Measurements from ENCODE around the gene ADD1. TPM values are rescaled to one million over a fixed set of nuclear protein-coding genes. Genes with fewer than 3 reads are reported as not detected.
"Not testable (repeated sequence)": the region's sequence is repeated elsewhere in the genome, so short reads cannot be mapped to it uniquely, and the experiment has no call there.

Gene ADD1
- total and polyA plus RNA-seq, 4 donors, result 98.3 to 351 (median 284) TPM

- H3K36me3 ChIP-seq (ENCODE audit: control insufficient read depth in 1 of 2, insufficient read depth in 2 of 2, low read length in 1 of 2); H3K4me3 ChIP-seq (ENCODE audit: low read length in 2 of 2); H3K27me3 ChIP-seq (ENCODE audit: control insufficient read depth in 1 of 2, insufficient read depth in 2 of 2, low read length in 1 of 2); intact Hi-C loops (cut with DNase I); ATAC-seq (ENCODE audit: low FRiP score); H3K27ac ChIP-seq (ENCODE audit: low read depth in 1 of 2, low read length in 2 of 2); H3K4me1 ChIP-seq (ENCODE audit: control insufficient read depth in 1 of 2, insufficient read depth in 2 of 2, low read length in 2 of 2); H3K9me3 ChIP-seq (ENCODE audit: control insufficient read depth, low read length): not testable (repeated sequence)
- WGBS, 2 donors, result 51 to 61% methylated on average over 7 of the region's 7 CpGs
- peak in 1 of 2 donors; percentile 21 for DNase-seq
These were observed 78.9 kb downstream of the ADD1 start for GRCh38 chr4:2922453-2923101.

- intact Hi-C loops (cut with DNase I), result no loop called here
- Histone ChIP-seq H3K27ac (ENCODE audit: low read depth in 1 of 2, low read length in 2 of 2) (no peak overlapping the region), H3K4me3 (ENCODE audit: low read length in 2 of 2) (no peak overlapping the region), H3K9me3 (ENCODE audit: control insufficient read depth, low read length) (no peaks in the 10 kb centered on the region), H3K4me1 (ENCODE audit: control insufficient read depth in 1 of 2, insufficient read depth in 2 of 2, low read length in 2 of 2) (no peaks in the 10 kb centered on the region), H3K27me3 (ENCODE audit: control insufficient read depth in 1 of 2, insufficient read depth in 2 of 2, low read length in 1 of 2) (no peaks in the 10 kb centered on the region), H3K36me3 (ENCODE audit: control insufficient read depth in 1 of 2, insufficient read depth in 2 of 2, low read length in 1 of 2) (peaks cover 0 to 1% of the 10 kb centered on the region in 2 donors)
- peak in 1 of 2 donors; percentile 38 for DNase-seq
- no peak for ATAC-seq (ENCODE audit: low FRiP score)
- WGBS, 2 donors, result 71 to 72% methylated on average over 10 of the region's 10 CpGs
These were observed 79.5 kb downstream of the ADD1 start for GRCh38 chr4:2923141-2923551.

- H3K27ac ChIP-seq (ENCODE audit: low read depth in 1 of 2, low read length in 2 of 2), result no peak overlapping the region
- no peaks in the 10 kb centered on the region for H3K27me3 ChIP-seq (ENCODE audit: control insufficient read depth in 1 of 2, insufficient read depth in 2 of 2, low read length in 1 of 2)
- peak; percentile 29 to 54 for DNase-seq
- no peak overlapping the region for H3K4me3 ChIP-seq (ENCODE audit: low read length in 2 of 2)
- no peaks in the 10 kb centered on the region for H3K9me3 ChIP-seq (ENCODE audit: control insufficient read depth, low read length)
- 90 to 93% methylated on average over 16 of the region's 16 CpGs for WGBS, 2 donors
- ATAC-seq (ENCODE audit: low FRiP score), result no peak
- H3K4me1 ChIP-seq (ENCODE audit: control insufficient read depth in 1 of 2, insufficient read depth in 2 of 2, low read length in 2 of 2), result no peaks in the 10 kb centered on the region
- intact Hi-C loops (cut with DNase I), result no loop called here
- H3K36me3 ChIP-seq (ENCODE audit: control insufficient read depth in 1 of 2, insufficient read depth in 2 of 2, low read length in 1 of 2), result peaks cover 0 to 1% of the 10 kb centered on the region in 2 donors
These were observed 80.1 kb downstream of the ADD1 start for GRCh38 chr4:2923668-2924173.

- 77 to 84% methylated on average over 8 of the region's 8 CpGs for WGBS, 2 donors
- DNase-seq, result peak; percentile 21 to 50
- ATAC-seq (ENCODE audit: low FRiP score), result no peak
- intact Hi-C loops (cut with DNase I), result no loop called here
- no peak overlapping the region for H3K4me3 ChIP-seq (ENCODE audit: low read length in 2 of 2)
- H3K27ac ChIP-seq (ENCODE audit: low read depth in 1 of 2, low read length in 2 of 2), result no peak overlapping the region
- no peaks in the 10 kb centered on the region for H3K4me1 ChIP-seq (ENCODE audit: control insufficient read depth in 1 of 2, insufficient read depth in 2 of 2, low read length in 2 of 2)
- H3K27me3 ChIP-seq (ENCODE audit: control insufficient read depth in 1 of 2, insufficient read depth in 2 of 2, low read length in 1 of 2), result no peaks in the 10 kb centered on the region
- peaks cover 0 to 1% of the 10 kb centered on the region in 2 donors for H3K36me3 ChIP-seq (ENCODE audit: control insufficient read depth in 1 of 2, insufficient read depth in 2 of 2, low read length in 1 of 2)
- H3K9me3 ChIP-seq (ENCODE audit: control insufficient read depth, low read length), result no peaks in the 10 kb centered on the region
These were observed 80.6 kb downstream of the ADD1 start for GRCh38 chr4:2924286-2924685.

- Histone ChIP-seq H3K9me3 (ENCODE audit: control insufficient read depth, low read length) (no peaks in the 10 kb centered on the region), H3K27me3 (ENCODE audit: control insufficient read depth in 1 of 2, insufficient read depth in 2 of 2, low read length in 1 of 2) (no peaks in the 10 kb centered on the region), H3K27ac (ENCODE audit: low read depth in 1 of 2, low read length in 2 of 2) (no peak overlapping the region), H3K4me3 (ENCODE audit: low read length in 2 of 2) (no peak overlapping the region), H3K36me3 (ENCODE audit: control insufficient read depth in 1 of 2, insufficient read depth in 2 of 2, low read length in 1 of 2) (peaks cover 0 to 1% of the 10 kb centered on the region in 2 donors), H3K4me1 (ENCODE audit: control insufficient read depth in 1 of 2, insufficient read depth in 2 of 2, low read length in 2 of 2) (no peaks in the 10 kb centered on the region)
- no peak for ATAC-seq (ENCODE audit: low FRiP score)
- intact Hi-C loops (cut with DNase I), result no loop called here
- WGBS, 2 donors, result 79 to 82% methylated on average over 7 of the region's 7 CpGs
- peak; percentile 17 to 51 for DNase-seq
These were observed 81.2 kb downstream of the ADD1 start for GRCh38 chr4:2924765-2925301.

GRCh38 chr4:2925496-2925895 is 81.9 kb downstream of the ADD1 start:
- no peak overlapping the region for H3K27ac ChIP-seq (ENCODE audit: low read depth in 1 of 2, low read length in 2 of 2)
- 86 to 89% methylated on average over 5 of the region's 5 CpGs for WGBS, 2 donors
- no peak overlapping the region for H3K4me3 ChIP-seq (ENCODE audit: low read length in 2 of 2)
- peaks cover 0 to 1% of the 10 kb centered on the region in 2 donors for H3K36me3 ChIP-seq (ENCODE audit: control insufficient read depth in 1 of 2, insufficient read depth in 2 of 2, low read length in 1 of 2)
- H3K9me3 ChIP-seq (ENCODE audit: control insufficient read depth, low read length), result no peaks in the 10 kb centered on the region
- H3K4me1 ChIP-seq (ENCODE audit: control insufficient read depth in 1 of 2, insufficient read depth in 2 of 2, low read length in 2 of 2), result no peaks in the 10 kb centered on the region
- intact Hi-C loops (cut with DNase I), result no loop called here
- peak; percentile 32 to 40 for DNase-seq
- no peak for ATAC-seq (ENCODE audit: low FRiP score)
- no peaks in the 10 kb centered on the region for H3K27me3 ChIP-seq (ENCODE audit: control insufficient read depth in 1 of 2, insufficient read depth in 2 of 2, low read length in 1 of 2)

- Histone ChIP-seq H3K27me3 (ENCODE audit: control insufficient read depth in 1 of 2, insufficient read depth in 2 of 2, low read length in 1 of 2) (no peaks in the 10 kb centered on the region), H3K4me1 (ENCODE audit: control insufficient read depth in 1 of 2, insufficient read depth in 2 of 2, low read length in 2 of 2) (no peaks in the 10 kb centered on the region), H3K36me3 (ENCODE audit: control insufficient read depth in 1 of 2, insufficient read depth in 2 of 2, low read length in 1 of 2) (peaks cover 0 to 1% of the 10 kb centered on the region in 2 donors), H3K27ac (ENCODE audit: low read depth in 1 of 2, low read length in 2 of 2) (no peak overlapping the region), H3K4me3 (ENCODE audit: low read length in 2 of 2) (no peak overlapping the region), H3K9me3 (ENCODE audit: control insufficient read depth, low read length) (no peaks in the 10 kb centered on the region)
- ATAC-seq (ENCODE audit: low FRiP score), result no peak
- 90 to 93% methylated on average over 41 of the region's 41 CpGs for WGBS, 2 donors
- intact Hi-C loops (cut with DNase I), result no loop called here
- DNase-seq, result peak; percentile 32 to 69
These were observed 82.6 kb downstream of the ADD1 start for GRCh38 chr4:2925931-2926860.

- no peaks in the 10 kb centered on the region for H3K9me3 ChIP-seq (ENCODE audit: control insufficient read depth, low read length)
- WGBS, 2 donors, result 93% methylated on average over 18 of the region's 18 CpGs
- DNase-seq (peak; percentile 36 to 63), ATAC-seq (ENCODE audit: low FRiP score) (no peak)
- no peak overlapping the region for H3K4me3 ChIP-seq (ENCODE audit: low read length in 2 of 2)
- no peaks in the 10 kb centered on the region for H3K27me3 ChIP-seq (ENCODE audit: control insufficient read depth in 1 of 2, insufficient read depth in 2 of 2, low read length in 1 of 2)
- H3K36me3 ChIP-seq (ENCODE audit: control insufficient read depth in 1 of 2, insufficient read depth in 2 of 2, low read length in 1 of 2), result peaks cover 0 to 1% of the 10 kb centered on the region in 2 donors
- no peaks in the 10 kb centered on the region for H3K4me1 ChIP-seq (ENCODE audit: control insufficient read depth in 1 of 2, insufficient read depth in 2 of 2, low read length in 2 of 2)
- H3K27ac ChIP-seq (ENCODE audit: low read depth in 1 of 2, low read length in 2 of 2), result no peak overlapping the region
- intact Hi-C loops (cut with DNase I), result no loop called here
These were observed 83.5 kb downstream of the ADD1 start for GRCh38 chr4:2927016-2927695.

All from aorta (tissue), 5 donors.